K562 (cell line): Measurements from ENCODE around the gene RNF152. TPM values are rescaled to one million over a fixed set of nuclear protein-coding genes. Genes with fewer than 3 reads are reported as not detected.

ENCODE experiments used
- ATAC-seq: fragments of 200-7000 bp; cut with Tn5 transposase; 3 replicates; pipeline ENCODE4 v1.9.1; 2020; ENCODE audit warnings: moderate library complexity
- BruUV-seq: library from RNA; stranded (reverse); fragments of 400-500 nt; replicated peaks from 2 replicates; lab custom pipeline; 2021; lab: Mats Ljungman, UMichigan
- CTCF ChIA-PET: fragments of 300-600 bp; formaldehyde crosslinking; extraction: SDS; loops from one replicate; lab custom pipeline; 2021; ENCODE audit warnings: low intra/inter-chr PET ratio; lab: Yijun Ruan, JAX
- POLR2A ChIA-PET: fragments of 300-600, 350-650 bp; sonication (Branson Sonifier 250); formaldehyde crosslinking; extraction: SDS; loops from one replicate; lab custom pipeline; 2021; ENCODE audit warnings: antibody characterized with exemption, inconsistent platforms; lab: Yijun Ruan, JAX
- DNase-seq, 4 experiments: peaks; one replicate each; pipeline versions ENCODE4 v3.0.0 to v3.0.0-alpha.2; 2011 to 2018; ENCODE audit warnings: low spot score in 3 of 4, mixed read lengths in 3 of 4; ENCODE audit errors: extremely low read depth in 1 of 4
- FAIRE-seq: peaks from 2 replicates; lab custom pipeline; 2011; peaks lifted over from hg19 to GRCh38; lab: Jason Lieb, UNC
- H2AFZ ChIP-seq: 2 replicates; pipeline ENCODE4 v1.6.0; 2011; ENCODE audit warnings: low read depth, low read length, control low read depth, inconsistent platforms
- H3K27ac ChIP-seq: fragments of 200-600 bp; 3 replicates; pipeline ENCODE4 v1.8.0; 2011; ENCODE audit warnings: low read depth, mild to moderate bottlenecking, control low read depth, inconsistent platforms, low read length, moderate library complexity, mixed read lengths; ENCODE audit errors: extremely low read depth
- H3K27me3 ChIP-seq, 2 experiments: fragments of 300-600 bp in 1 of 2; 2 replicates in 1 of 2; 3 replicates in 1 of 2; pipeline versions ENCODE4 v1.6.0 to v1.8.0; 2011; ENCODE audit warnings: inconsistent platforms in 2 of 2, low read length in 2 of 2, mild to moderate bottlenecking in 1 of 2, mixed read lengths in 1 of 2, moderate library complexity in 1 of 2; ENCODE audit not compliant: control insufficient read depth in 2 of 2, insufficient read depth in 2 of 2
- H3K36me3 ChIP-seq: fragments of 300-600 bp; 3 replicates; pipeline ENCODE4 v1.8.0; 2011; ENCODE audit warnings: mild to moderate bottlenecking, low read length, inconsistent platforms; ENCODE audit not compliant: control insufficient read depth, insufficient read depth
- H3K4me1 ChIP-seq, 2 experiments: fragments of 200-600 bp in 1 of 2; replicated peaks in 1 of 2; 2 replicates in 1 of 2; 3 replicates in 1 of 2; pipeline versions ENCODE4 v1.5.1 to v1.8.0; 2011; ENCODE audit warnings: inconsistent platforms in 2 of 2, low read length in 2 of 2, mild to moderate bottlenecking in 1 of 2, mixed read lengths in 1 of 2, moderate library complexity in 1 of 2; ENCODE audit not compliant: control insufficient read depth in 2 of 2, insufficient read depth in 2 of 2
- H3K4me2 ChIP-seq: 2 replicates; pipeline ENCODE4 v1.6.1; 2011; ENCODE audit warnings: low read length, control low read depth, inconsistent platforms, mixed read lengths; ENCODE audit not compliant: insufficient read depth
- H3K4me3 ChIP-seq: fragments of 200-600 bp; sonication (generic), shearing (Covaris generic); 2 replicates; pipeline ENCODE4 v1.5.1; 2016; ENCODE audit warnings: control low read depth, inconsistent platforms
- H3K79me2 ChIP-seq: fragments of 200-600 bp; 3 replicates; pipeline ENCODE4 v1.8.0; 2011; ENCODE audit warnings: low read length, inconsistent platforms; ENCODE audit not compliant: control insufficient read depth, insufficient read depth
- H3K9ac ChIP-seq, 2 experiments: 2 replicates each; pipeline versions ENCODE4 v1.6.0 to v1.6.1; 2011; ENCODE audit warnings: low read depth in 2 of 2, low read length in 2 of 2, control low read depth in 1 of 2, inconsistent platforms in 1 of 2, mild to moderate bottlenecking in 1 of 2, mixed read lengths in 1 of 2; ENCODE audit not compliant: insufficient read depth in 1 of 2
- H3K9me1 ChIP-seq: one replicate; pipeline ENCODE4 v1.6.0; 2011; ENCODE audit warnings: inconsistent platforms, mild to moderate bottlenecking, low read length, moderate library complexity; ENCODE audit not compliant: control insufficient read depth, insufficient read depth
- H3K9me3 ChIP-seq: replicated peaks from 2 replicates; pipeline ENCODE4 v1.5.1; 2011; ENCODE audit warnings: low read depth, low read length, inconsistent platforms; ENCODE audit not compliant: control insufficient read depth, insufficient read depth
- H4K20me1 ChIP-seq: replicated peaks from 2 replicates; pipeline ENCODE4 v1.6.1; 2011; ENCODE audit warnings: low read length, inconsistent platforms, mixed read lengths; ENCODE audit not compliant: control insufficient read depth, insufficient read depth
- ARID3A ChIP-seq: IDR thresholded peaks from 2 replicates; pipeline ENCODE4 v1.6.1; 2012; ENCODE audit warnings: low read depth, low read length, improper control_type of control experiment, borderline replicate concordance
- CREB1 ChIP-seq, 2 experiments: sonication (generic) in 1 of 2; formaldehyde crosslinking in 1 of 2; IDR thresholded peaks; 2 replicates each; pipeline versions ENCODE4 v1.6.1 to v1.8.0; 2012 to 2022; ENCODE audit warnings: inconsistent platforms in 1 of 2, mild to moderate bottlenecking in 1 of 2, missing genetic modification reagents in 1 of 2, moderate library complexity in 1 of 2
- DMBX1 ChIP-seq: fragments of 250-450 bp; sonication (Bioruptor Pico); IDR thresholded peaks from 2 replicates; pipeline ENCODE4 v1.8.0; 2022; ENCODE audit warnings: inconsistent platforms, mild to moderate bottlenecking, moderate library complexity, borderline replicate concordance
- ELF4 ChIP-seq: fragments of 450-650 bp; formaldehyde crosslinking; IDR thresholded peaks from 2 replicates; pipeline ENCODE4 v1.4.0; 2022; ENCODE audit warnings: missing genetic modification characterization
- GTF2E2 ChIP-seq: fragments of 200-800 bp; sonication (Bioruptor generic); IDR thresholded peaks from 2 replicates; pipeline ENCODE4 v1.6.1; 2016; ENCODE audit warnings: missing genetic modification characterization, missing compliant biosample characterization
- HES1 ChIP-seq: fragments of 450-650 bp; IDR thresholded peaks from 2 replicates; pipeline ENCODE4 v1.6.1; 2016; ENCODE audit warnings: low read depth, mild to moderate bottlenecking, moderate library complexity
- KAT2B ChIP-seq: IDR thresholded peaks from one replicate; pipeline ENCODE4 v1.6.1; 2012; ENCODE audit warnings: low read depth, mild to moderate bottlenecking, control low read depth, inconsistent platforms, low read length, moderate library complexity
- MXI1 ChIP-seq: IDR thresholded peaks from 2 replicates; pipeline ENCODE4 v1.6.1; 2011; ENCODE audit warnings: low read depth, mild to moderate bottlenecking, improper control_type of control experiment, low read length
- PHF20 ChIP-seq: fragments of 450-650 bp; IDR thresholded peaks from 2 replicates; pipeline ENCODE4 v1.6.1; 2018; ENCODE audit not compliant: partially characterized antibody
- RCOR1 ChIP-seq, 2 experiments: IDR thresholded peaks; 2 replicates each; pipeline ENCODE4 v1.6.1; 2012; ENCODE audit warnings: low read depth in 2 of 2, low read length in 2 of 2, borderline replicate concordance in 1 of 2, improper control_type of control experiment in 1 of 2
- TAL1 ChIP-seq: fragments of 450-650 bp; IDR thresholded peaks from 2 replicates; pipeline ENCODE4 v1.6.1; 2016; ENCODE audit warnings: mild to moderate bottlenecking
- ZBTB1 ChIP-seq: sonication (generic); formaldehyde crosslinking; IDR thresholded peaks from 2 replicates; pipeline ENCODE4 v1.8.1; 2023; ENCODE audit warnings: missing genetic modification reagents, low read depth, mild to moderate bottlenecking, borderline replicate concordance
- ZNF766 ChIP-seq: fragments of 200-800 bp; sonication (Bioruptor generic); conservative IDR thresholded peaks from 2 replicates; pipeline ENCODE4 v1.6.1; 2016; ENCODE audit warnings: missing genetic modification characterization, missing compliant biosample characterization
- WGBS: fragments of 100-300 bp; shearing (Covaris generic); methylation state at CpG from one replicate; pipeline ENCODE4 v1.1.6; 2016; ENCODE audit warnings: low coverage, mixed read lengths; ENCODE audit not compliant: insufficient coverage; ENCODE audit errors: missing lambda C conversion rate; 5-methylcytosine and 5-hydroxymethylcytosine counted together
- in situ Hi-C: fragments of 300-500 bp; cut with MboI; formaldehyde crosslinking; loops from 4 replicates; pipeline ENCODE4 v1.15.0; 2018; ENCODE audit warnings: inconsistent platforms, mixed read lengths
- intact Hi-C: fragments of 100-400 bp; cut with micrococcal nuclease; formaldehyde crosslinking; loops from 2 replicates; pipeline ENCODE4 v1.14.2; 2022
- polyA plus RNA-seq, 8 experiments: library from polyadenylated mRNA; depleted of rRNA in 4 of 8; stranded (reverse) in 5 of 8; unstranded in 3 of 8; fragments of >200 nt; fragmentation: Nextera tagmentation in 2 of 8; fragmentation: Illumina TruSeq in 1 of 8; extraction: Ambion mirVana in 2 of 8; extraction: Trizol in 1 of 8; gene quantifications; 2 replicates each; pipeline versions ENCODE4 v1.2.1 to v1.2.3, GENCODE V29; 2011 to 2014; ENCODE audit warnings: inconsistent platforms in 1 of 8, missing spikeins in 1 of 8
- total RNA-seq, 7 experiments: library from RNA; depleted of rRNA in 6 of 7; stranded (reverse); fragments of >200 nt in 6 of 7; fragmentation: Illumina TruSeq in 2 of 7; extraction: Trizol in 2 of 7; gene quantifications; 2 replicates each; pipeline versions ENCODE4 v1.2.1 to v1.2.3, GENCODE V29; 2011 to 2021; ENCODE audit warnings: low replicate concordance in 1 of 7
- TF ChIP-seq, protein P1 (sequence below): fragments of 250-450 bp; sonication (Bioruptor Pico); IDR thresholded peaks from 2 replicates; pipeline ENCODE4 v1.8.0; 2022; ENCODE audit warnings: moderate library complexity, mild to moderate bottlenecking, inconsistent platforms
- TF ChIP-seq, protein P2 (sequence below): fragments of 450-650 bp; IDR thresholded peaks from 2 replicates; pipeline ENCODE4 v1.7.1; 2018; ENCODE audit warnings: mild to moderate bottlenecking, low read depth; ENCODE audit not compliant: partially characterized antibody

RNF152 gene
- total and polyA plus RNA-seq, 9 of the 15 experiments (the other 6 are each of a cell fraction or from before 2014, with no cell fraction given), result 0.04 to 0.05 TPM; not detected in 7

- TF ChIP-seq HES1, result no peak
- TF ChIP-seq CREB1 (IDR thresholded peaks at IDR 0.05), result no peak
- TF ChIP-seq CREB1 (CRISPR knock-in tag; IDR thresholded peaks at IDR 0.05), result no peak
- TF ChIP-seq ZNF766 (CRISPR knock-in tag), result no peak
Measured at GRCh38 chr18:61829108-61829507, 63.7 kb downstream of the RNF152 start (continued).

DNA sequence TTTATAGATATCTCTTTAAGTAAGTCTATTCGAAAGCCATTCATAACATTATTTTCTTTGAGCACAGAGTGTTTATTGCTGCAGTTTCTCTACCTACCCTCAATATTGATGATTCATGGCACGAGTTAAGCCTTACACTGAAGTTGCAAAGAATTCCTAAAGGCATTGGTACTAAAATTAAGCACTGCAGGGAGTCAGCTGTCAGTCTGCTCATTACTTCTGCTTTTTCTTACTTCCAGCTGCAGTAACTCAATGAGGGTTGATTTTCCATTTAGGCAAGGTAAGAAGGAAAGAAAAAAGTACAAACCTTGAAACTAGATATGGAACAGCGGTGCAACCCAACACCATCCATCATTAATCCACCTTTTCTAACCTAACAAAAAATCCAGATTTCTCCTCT is 65.2 kb downstream of the RNF152 start:
- no peaks in the 10 kb centered on the region for H3K9me3 ChIP-seq
- H3K4me1 ChIP-seq, result no peaks in the 10 kb centered on the region
- no peaks in the 10 kb centered on the region for H3K36me3 ChIP-seq
- H3K27me3 ChIP-seq, result no peaks in the 10 kb centered on the region
- no peak overlapping the region for H3K27ac ChIP-seq
- FAIRE-seq (no peak), ATAC-seq (no peak), DNase-seq (no peak)
- no TSS peak for BruUV-seq
- H2AFZ ChIP-seq, result no peak overlapping the region
- CTCF ChIA-PET, result no interaction called here
- no peak overlapping the region for H3K9ac ChIP-seq
- H4K20me1 ChIP-seq, result no peaks in the 10 kb centered on the region
- POLR2A ChIA-PET, result no interaction called here
- H3K9me1 ChIP-seq, result no peaks in the 10 kb centered on the region
- in situ Hi-C loops (no loop called here), intact Hi-C loops (no loop called here)
- 0% methylated on average over 3 of the region's 3 CpGs for WGBS
- H3K4me3 ChIP-seq, result no peak overlapping the region
- no peaks in the 10 kb centered on the region for H3K79me2 ChIP-seq
- H3K4me2 ChIP-seq, result no peak overlapping the region
- TF ChIP-seq MXI1 (no peak), ELF4 (CRISPR knock-in tag) (no peak), PHF20 (no peak), GTF2E2 (tag) (no peak), ZBTB1 (no peak), TAL1 (no peak), ARID3A (no peak), KAT2B (no peak), DMBX1 (no peak), RCOR1 (IDR thresholded peaks at IDR 0.05; ENCODE audit: borderline replicate concordance in 1 of 2, low read depth in 2 of 2, low read length in 2 of 2) (no peak)
- TF ChIP-seq, protein P1, sequence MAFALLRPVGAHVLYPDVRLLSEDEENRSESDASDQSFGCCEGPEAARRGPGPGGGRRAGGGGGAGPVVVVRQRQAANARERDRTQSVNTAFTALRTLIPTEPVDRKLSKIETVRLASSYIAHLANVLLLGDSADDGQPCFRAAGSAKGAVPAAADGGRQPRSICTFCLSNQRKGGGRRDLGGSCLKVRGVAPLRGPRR, result no peak
- TF ChIP-seq, protein P2, sequence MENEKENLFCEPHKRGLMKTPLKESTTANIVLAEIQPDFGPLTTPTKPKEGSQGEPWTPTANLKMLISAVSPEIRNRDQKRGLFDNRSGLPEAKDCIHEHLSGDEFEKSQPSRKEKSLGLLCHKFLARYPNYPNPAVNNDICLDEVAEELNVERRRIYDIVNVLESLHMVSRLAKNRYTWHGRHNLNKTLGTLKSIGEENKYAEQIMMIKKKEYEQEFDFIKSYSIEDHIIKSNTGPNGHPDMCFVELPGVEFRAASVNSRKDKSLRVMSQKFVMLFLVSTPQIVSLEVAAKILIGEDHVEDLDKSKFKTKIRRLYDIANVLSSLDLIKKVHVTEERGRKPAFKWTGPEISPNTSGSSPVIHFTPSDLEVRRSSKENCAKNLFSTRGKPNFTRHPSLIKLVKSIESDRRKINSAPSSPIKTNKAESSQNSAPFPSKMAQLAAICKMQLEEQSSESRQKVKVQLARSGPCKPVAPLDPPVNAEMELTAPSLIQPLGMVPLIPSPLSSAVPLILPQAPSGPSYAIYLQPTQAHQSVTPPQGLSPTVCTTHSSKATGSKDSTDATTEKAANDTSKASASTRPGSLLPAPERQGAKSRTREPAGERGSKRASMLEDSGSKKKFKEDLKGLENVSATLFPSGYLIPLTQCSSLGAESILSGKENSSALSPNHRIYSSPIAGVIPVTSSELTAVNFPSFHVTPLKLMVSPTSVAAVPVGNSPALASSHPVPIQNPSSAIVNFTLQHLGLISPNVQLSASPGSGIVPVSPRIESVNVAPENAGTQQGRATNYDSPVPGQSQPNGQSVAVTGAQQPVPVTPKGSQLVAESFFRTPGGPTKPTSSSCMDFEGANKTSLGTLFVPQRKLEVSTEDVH, result no peak
